ENCODE data around the gene AMH. TPM values are rescaled to one million over a fixed set of nuclear protein-coding genes. Genes with fewer than 3 reads are reported as not detected.

The AMH gene
- total and polyA plus RNA-seq, 2 of the 4 experiments (the other 2 are of a cell fraction) = 0.86 TPM; not detected in 1

GRCh38 chr19:2233601-2234280 is 15.4 kb upstream of the AMH start:
- H3K23ac ChIP-seq (ENCODE audit: low read depth, low read length) = no peak overlapping the region
- H4K20me1 ChIP-seq (ENCODE audit: insufficient read depth, low read length) = peaks cover 38% of the 10 kb centered on the region
- no peak overlapping the region for H3K4me3 ChIP-seq (ENCODE audit: insufficient read depth, low read depth, low read length)
- ATAC-seq (ENCODE audit: low read depth) (no peak), DNase-seq (no peak)
- peaks cover 12% of the 10 kb centered on the region for H3K4me1 ChIP-seq (ENCODE audit: control insufficient read depth, insufficient read depth, low read length)
- H3K79me1 ChIP-seq (ENCODE audit: low read depth in 1 of 2, low read length in 2 of 2) = peaks cover 9 to 56% of the 10 kb centered on the region in 2 experiments
- H2AFZ ChIP-seq (replicated peaks; ENCODE audit: low read length, poor library complexity) = no peak overlapping the region
- POLR2A ChIA-PET (ENCODE audit: unreplicated experiment) = no interaction called here
- no peaks in the 10 kb centered on the region for H3K27me3 ChIP-seq (ENCODE audit: control insufficient read depth, insufficient read depth, low read length)
- H3K27ac ChIP-seq (ENCODE audit: insufficient read depth, low read length) = no peak overlapping the region
- H3K9ac ChIP-seq (ENCODE audit: low read depth, low read length) = no peak overlapping the region
- H3K4me2 ChIP-seq (ENCODE audit: low read depth, low read length) = no peak overlapping the region
- H2AK5ac ChIP-seq (ENCODE audit: low read depth, low read length) = no peak overlapping the region
- H4K91ac ChIP-seq (ENCODE audit: insufficient read depth, low read depth, low read length) = no peak overlapping the region
- intact Hi-C loops (cut with micrococcal nuclease) = no loop called here
- peaks cover 6% of the 10 kb centered on the region for H3K9me1 ChIP-seq (ENCODE audit: insufficient read depth, low read length)
- TF ChIP-seq ELK1 (IDR thresholded peaks at IDR 0.05; ENCODE audit: borderline replicate concordance, low read depth, low read length) = no peak
- no peak for TF ChIP-seq MAZ (IDR thresholded peaks at IDR 0.05; ENCODE audit: borderline replicate concordance, low read depth, low read length)
- no peak for TF ChIP-seq USF2 (IDR thresholded peaks at IDR 0.05; ENCODE audit: low read depth, low read length)
- no peak for TF ChIP-seq FOS (IDR thresholded peaks at IDR 0.05; ENCODE audit: low read depth, low read length)
- no peak for TF ChIP-seq RAD21 (IDR thresholded peaks at IDR 0.05; ENCODE audit: low read length)
- TF ChIP-seq CHD1 (IDR thresholded peaks at IDR 0.05; ENCODE audit: low read depth, low read length) = no peak
- TF ChIP-seq RFX5 (IDR thresholded peaks at IDR 0.05; ENCODE audit: low read depth, low read length) = no peak
- TF ChIP-seq BHLHE40 (IDR thresholded peaks at IDR 0.05; ENCODE audit: low read depth, low read length) = no peak
- TF ChIP-seq NFE2L2 (IDR thresholded peaks at IDR 0.05; ENCODE audit: low read depth, low read length) = no peak
- TF ChIP-seq CTCF (conservative IDR thresholded peaks at IDR 0.05; ENCODE audit: low read depth, low read length) = no peak
- no peak for TF ChIP-seq MXI1 (IDR thresholded peaks at IDR 0.05; ENCODE audit: borderline replicate concordance, low read depth, low read length)
- TF ChIP-seq CEBPB (IDR thresholded peaks at IDR 0.05; ENCODE audit: low read depth, low read length) = no peak
- no peak for TF ChIP-seq POLR2A (IDR thresholded peaks at IDR 0.05; ENCODE audit: low read depth, low read length)
- no peak for TF ChIP-seq MAFK (IDR thresholded peaks at IDR 0.05; ENCODE audit: low read depth, low read length)
- peaks cover 45% of the 10 kb centered on the region for H3K36me3 ChIP-seq (ENCODE audit: control insufficient read depth, insufficient read depth, low read length)
- in situ Hi-C loops (cut with MboI; ENCODE audit: low sequenced_read_pairs) = no loop called here
- H2BK20ac ChIP-seq (ENCODE audit: low read depth, low read length) = no peak overlapping the region
- H2BK15ac ChIP-seq (ENCODE audit: low read depth, low read length) = no peak overlapping the region
- CTCF ChIA-PET = no interaction called here
- no peak overlapping the region for H3K4ac ChIP-seq (ENCODE audit: low read depth, low read length)
- no peak overlapping the region for H2BK120ac ChIP-seq (ENCODE audit: low read depth, low read length)
- dilution Hi-C loops (cut with HindIII; ENCODE audit: low sequenced_read_pairs, unreplicated experiment) = no loop called here
- H3K9me3 ChIP-seq (ENCODE audit: control insufficient read depth, insufficient read depth, low read length) = no peaks in the 10 kb centered on the region
- H4K5ac ChIP-seq (ENCODE audit: low read depth, low read length) = no peak overlapping the region
- H3K56ac ChIP-seq (ENCODE audit: extremely low read depth, insufficient read depth, low read length) = no peak overlapping the region
- BruUV-seq (replicated peaks) = TSS peak; percentile 58
- no peak overlapping the region for H3K14ac ChIP-seq (replicated peaks; ENCODE audit: low read depth, low read length)
- H3K18ac ChIP-seq (ENCODE audit: low read depth, low read length) = no peak overlapping the region
- no peak overlapping the region for H2BK5ac ChIP-seq (ENCODE audit: low read depth, low read length, poor library complexity, severe bottlenecking)
- peak overlapping the region; percentile 33 for H2AK9ac ChIP-seq (replicated peaks; ENCODE audit: low read depth, low read length, poor library complexity)
- 88% methylated on average over 19 of the region's 25 CpGs; no CpG with 5 or more reads in 1 of the 2 experiments for whole genome bisulfite sequencing, 2 experiments (ENCODE audit: extremely low coverage in 2 of 2, insufficient read length in 1 of 2)
- no peak overlapping the region for H4K8ac ChIP-seq (ENCODE audit: low read depth in 2 of 2, low read length in 2 of 2)

Data from IMR-90 (cell line).